HEK293 (cell line): ENCODE data around the gene ARSB.

Experiments
- CTCF ChIA-PET: fragments of 350-600 bp; formaldehyde crosslinking; extraction: SDS; loops from one replicate; lab custom pipeline; 2021; ENCODE audit warnings: antibody characterized with exemption; lab: Yijun Ruan, JAX
- POLR2A ChIA-PET: fragments of 300-600 bp; formaldehyde crosslinking; extraction: SDS; loops from one replicate; lab custom pipeline; 2020; ENCODE audit warnings: antibody characterized with exemption, inconsistent platforms; lab: Yijun Ruan, JAX
- H3K27ac ChIP-seq: fragments of 200-500 bp; sonication (Bioruptor generic); 2 replicates; pipeline ENCODE4 v1.5.1; 2014; ENCODE audit warnings: low read depth, low read length, control low read depth, inconsistent platforms; ENCODE audit errors: extremely low read depth
- H3K36me3 ChIP-seq, 2 experiments: fragments of 200-500 bp in 1 of 2; sonication (Bioruptor generic) in 1 of 2; 1 replicate in 1 of 2; 2 replicates in 1 of 2; pipeline ENCODE4 v1.5.1; 2014 to 2017; ENCODE audit warnings: inconsistent platforms in 2 of 2, low read length in 2 of 2; ENCODE audit not compliant: control insufficient read depth in 2 of 2, insufficient read depth in 1 of 2
- H3K4me1 ChIP-seq: fragments of 200-500 bp; sonication (Bioruptor generic); 2 replicates; pipeline ENCODE4 v1.5.1; 2014; ENCODE audit warnings: mild to moderate bottlenecking, low read length, inconsistent platforms; ENCODE audit not compliant: control insufficient read depth, insufficient read depth
- H3K4me3 ChIP-seq: 2 replicates; pipeline ENCODE4 v1.5.1; 2011; ENCODE audit warnings: low read depth, mild to moderate bottlenecking, control low read depth, low read length, moderate library complexity
- H3K9me3 ChIP-seq: fragments of 200-500 bp; sonication (Bioruptor generic); 2 replicates; pipeline ENCODE4 v1.5.1; 2014; ENCODE audit warnings: low read depth, low read length, inconsistent platforms; ENCODE audit not compliant: control insufficient read depth, insufficient read depth
- GLIS1 ChIP-seq: fragments of 450-650 bp; formaldehyde crosslinking; IDR thresholded peaks from 2 replicates; pipeline ENCODE4 v1.5.1; 2016; ENCODE audit warnings: missing biosample characterization, missing genetic modification characterization
- TRIM28 ChIP-seq: IDR thresholded peaks from 2 replicates; pipeline ENCODE4 v1.6.1; 2011; ENCODE audit warnings: low read length, control low read depth, borderline replicate concordance
- ZNF214 ChIP-seq: fragments of 450-650 bp; formaldehyde crosslinking; IDR thresholded peaks from 2 replicates; pipeline ENCODE4 v1.5.1; 2017; ENCODE audit warnings: missing biosample characterization, mild to moderate bottlenecking, missing genetic modification characterization, borderline replicate concordance
- ZNF239 ChIP-seq: fragments of 450-650 bp; formaldehyde crosslinking; IDR thresholded peaks from 2 replicates; pipeline ENCODE4 v1.5.1; 2016; ENCODE audit warnings: missing biosample characterization, missing genetic modification characterization
- ZNF354C ChIP-seq: fragments of 450-650 bp; formaldehyde crosslinking; IDR thresholded peaks from 2 replicates; pipeline ENCODE4 v1.5.1; 2016; ENCODE audit warnings: missing biosample characterization, missing genetic modification characterization, low read depth, borderline replicate concordance
- ZNF558 ChIP-seq: fragments of 450-650 bp; formaldehyde crosslinking; IDR thresholded peaks from 2 replicates; pipeline ENCODE4 v1.5.1; 2016; ENCODE audit warnings: missing biosample characterization, missing genetic modification characterization
- ZNF664 ChIP-seq: fragments of 450-650 bp; formaldehyde crosslinking; IDR thresholded peaks from 2 replicates; pipeline ENCODE4 v1.5.1; 2016; ENCODE audit warnings: missing biosample characterization, missing genetic modification characterization
- ZXDB ChIP-seq: fragments of 450-650 bp; formaldehyde crosslinking; IDR thresholded peaks from 2 replicates; pipeline ENCODE4 v1.5.1; 2016; ENCODE audit warnings: missing biosample characterization, missing genetic modification characterization
- TF ChIP-seq, protein P1 (sequence below): fragments of 450-650 bp; formaldehyde crosslinking; IDR thresholded peaks from 2 replicates; pipeline ENCODE4 v1.5.1; 2016; ENCODE audit warnings: missing biosample characterization, missing genetic modification characterization
- TF ChIP-seq, protein P2 (sequence below): fragments of 450-650 bp; IDR thresholded peaks from 2 replicates; pipeline ENCODE4 v1.5.1; 2018; ENCODE audit warnings: missing biosample characterization, missing genetic modification characterization
- TF ChIP-seq, protein P3 (sequence below): fragments of 450-650 bp; formaldehyde crosslinking; IDR thresholded peaks from 2 replicates; pipeline ENCODE4 v1.5.0; 2017; ENCODE audit warnings: missing biosample characterization, missing genetic modification characterization, borderline replicate concordance
- TF ChIP-seq, protein P4 (sequence below): fragments of 450-650 bp; formaldehyde crosslinking; IDR thresholded peaks from 2 replicates; pipeline ENCODE4 v1.5.1; 2017; ENCODE audit warnings: missing biosample characterization, missing genetic modification characterization
- TF ChIP-seq, protein P5 (sequence below): fragments of 450-650 bp; formaldehyde crosslinking; IDR thresholded peaks from 2 replicates; pipeline ENCODE4 v1.5.1; 2017; ENCODE audit warnings: missing biosample characterization, mild to moderate bottlenecking, missing genetic modification characterization, moderate library complexity
- TF ChIP-seq, protein P6 (sequence below): fragments of 450-650 bp; formaldehyde crosslinking; IDR thresholded peaks from 2 replicates; pipeline ENCODE4 v1.5.1; 2016; ENCODE audit warnings: missing biosample characterization, missing genetic modification characterization, borderline replicate concordance
- TF ChIP-seq, protein P7 (sequence below): fragments of 450-650 bp; formaldehyde crosslinking; IDR thresholded peaks from 2 replicates; pipeline ENCODE4 v1.5.1; 2017; ENCODE audit warnings: missing biosample characterization, missing genetic modification characterization
- TF ChIP-seq, protein P8 (sequence below): fragments of 450-650 bp; formaldehyde crosslinking; IDR thresholded peaks from 2 replicates; pipeline ENCODE4 v1.5.1; 2016; ENCODE audit warnings: missing biosample characterization, missing genetic modification characterization

The ARSB gene

DNA sequence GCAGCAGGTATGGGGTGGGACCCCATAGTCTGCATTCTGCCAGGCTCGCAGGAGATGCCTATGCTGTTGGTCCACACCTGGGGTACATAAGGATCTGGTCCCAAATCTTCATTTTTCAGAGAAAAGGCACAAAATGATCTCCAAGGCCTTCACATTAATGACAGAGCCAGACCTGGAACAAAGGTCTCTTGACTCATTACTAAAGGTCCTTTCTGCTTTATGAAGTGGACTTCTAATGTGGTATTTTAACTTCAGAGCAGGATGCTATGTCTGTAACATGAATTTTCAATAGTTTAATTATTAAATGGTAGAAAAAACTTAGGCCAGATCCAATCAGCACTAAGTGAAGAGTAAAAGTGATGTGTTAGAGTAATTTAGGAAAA, 46.4 kb upstream of the ARSB start:
- TF ChIP-seq, protein P1, sequence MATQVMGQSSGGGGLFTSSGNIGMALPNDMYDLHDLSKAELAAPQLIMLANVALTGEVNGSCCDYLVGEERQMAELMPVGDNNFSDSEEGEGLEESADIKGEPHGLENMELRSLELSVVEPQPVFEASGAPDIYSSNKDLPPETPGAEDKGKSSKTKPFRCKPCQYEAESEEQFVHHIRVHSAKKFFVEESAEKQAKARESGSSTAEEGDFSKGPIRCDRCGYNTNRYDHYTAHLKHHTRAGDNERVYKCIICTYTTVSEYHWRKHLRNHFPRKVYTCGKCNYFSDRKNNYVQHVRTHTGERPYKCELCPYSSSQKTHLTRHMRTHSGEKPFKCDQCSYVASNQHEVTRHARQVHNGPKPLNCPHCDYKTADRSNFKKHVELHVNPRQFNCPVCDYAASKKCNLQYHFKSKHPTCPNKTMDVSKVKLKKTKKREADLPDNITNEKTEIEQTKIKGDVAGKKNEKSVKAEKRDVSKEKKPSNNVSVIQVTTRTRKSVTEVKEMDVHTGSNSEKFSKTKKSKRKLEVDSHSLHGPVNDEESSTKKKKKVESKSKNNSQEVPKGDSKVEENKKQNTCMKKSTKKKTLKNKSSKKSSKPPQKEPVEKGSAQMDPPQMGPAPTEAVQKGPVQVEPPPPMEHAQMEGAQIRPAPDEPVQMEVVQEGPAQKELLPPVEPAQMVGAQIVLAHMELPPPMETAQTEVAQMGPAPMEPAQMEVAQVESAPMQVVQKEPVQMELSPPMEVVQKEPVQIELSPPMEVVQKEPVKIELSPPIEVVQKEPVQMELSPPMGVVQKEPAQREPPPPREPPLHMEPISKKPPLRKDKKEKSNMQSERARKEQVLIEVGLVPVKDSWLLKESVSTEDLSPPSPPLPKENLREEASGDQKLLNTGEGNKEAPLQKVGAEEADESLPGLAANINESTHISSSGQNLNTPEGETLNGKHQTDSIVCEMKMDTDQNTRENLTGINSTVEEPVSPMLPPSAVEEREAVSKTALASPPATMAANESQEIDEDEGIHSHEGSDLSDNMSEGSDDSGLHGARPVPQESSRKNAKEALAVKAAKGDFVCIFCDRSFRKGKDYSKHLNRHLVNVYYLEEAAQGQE (tag by site-specific recombination), result no peak
- TF ChIP-seq ZNF664 (tag by site-specific recombination) (no peak), ZNF214 (tag by site-specific recombination) (no peak), ZNF558 (no peak), ZNF354C (tag by site-specific recombination) (no peak), TRIM28 (no peak), ZNF239 (tag by site-specific recombination) (no peak), ZXDB (tag by site-specific recombination) (no peak), GLIS1 (tag by site-specific recombination) (no peak)
- TF ChIP-seq, protein P2, sequence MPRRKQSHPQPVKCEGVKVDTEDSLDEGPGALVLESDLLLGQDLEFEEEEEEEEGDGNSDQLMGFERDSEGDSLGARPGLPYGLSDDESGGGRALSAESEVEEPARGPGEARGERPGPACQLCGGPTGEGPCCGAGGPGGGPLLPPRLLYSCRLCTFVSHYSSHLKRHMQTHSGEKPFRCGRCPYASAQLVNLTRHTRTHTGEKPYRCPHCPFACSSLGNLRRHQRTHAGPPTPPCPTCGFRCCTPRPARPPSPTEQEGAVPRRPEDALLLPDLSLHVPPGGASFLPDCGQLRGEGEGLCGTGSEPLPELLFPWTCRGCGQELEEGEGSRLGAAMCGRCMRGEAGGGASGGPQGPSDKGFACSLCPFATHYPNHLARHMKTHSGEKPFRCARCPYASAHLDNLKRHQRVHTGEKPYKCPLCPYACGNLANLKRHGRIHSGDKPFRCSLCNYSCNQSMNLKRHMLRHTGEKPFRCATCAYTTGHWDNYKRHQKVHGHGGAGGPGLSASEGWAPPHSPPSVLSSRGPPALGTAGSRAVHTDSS (tag by site-specific recombination), result no peak
- TF ChIP-seq, protein P3, sequence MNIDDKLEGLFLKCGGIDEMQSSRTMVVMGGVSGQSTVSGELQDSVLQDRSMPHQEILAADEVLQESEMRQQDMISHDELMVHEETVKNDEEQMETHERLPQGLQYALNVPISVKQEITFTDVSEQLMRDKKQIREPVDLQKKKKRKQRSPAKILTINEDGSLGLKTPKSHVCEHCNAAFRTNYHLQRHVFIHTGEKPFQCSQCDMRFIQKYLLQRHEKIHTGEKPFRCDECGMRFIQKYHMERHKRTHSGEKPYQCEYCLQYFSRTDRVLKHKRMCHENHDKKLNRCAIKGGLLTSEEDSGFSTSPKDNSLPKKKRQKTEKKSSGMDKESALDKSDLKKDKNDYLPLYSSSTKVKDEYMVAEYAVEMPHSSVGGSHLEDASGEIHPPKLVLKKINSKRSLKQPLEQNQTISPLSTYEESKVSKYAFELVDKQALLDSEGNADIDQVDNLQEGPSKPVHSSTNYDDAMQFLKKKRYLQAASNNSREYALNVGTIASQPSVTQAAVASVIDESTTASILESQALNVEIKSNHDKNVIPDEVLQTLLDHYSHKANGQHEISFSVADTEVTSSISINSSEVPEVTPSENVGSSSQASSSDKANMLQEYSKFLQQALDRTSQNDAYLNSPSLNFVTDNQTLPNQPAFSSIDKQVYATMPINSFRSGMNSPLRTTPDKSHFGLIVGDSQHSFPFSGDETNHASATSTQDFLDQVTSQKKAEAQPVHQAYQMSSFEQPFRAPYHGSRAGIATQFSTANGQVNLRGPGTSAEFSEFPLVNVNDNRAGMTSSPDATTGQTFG (tag by site-specific recombination), result no peak
- TF ChIP-seq, protein P4, sequence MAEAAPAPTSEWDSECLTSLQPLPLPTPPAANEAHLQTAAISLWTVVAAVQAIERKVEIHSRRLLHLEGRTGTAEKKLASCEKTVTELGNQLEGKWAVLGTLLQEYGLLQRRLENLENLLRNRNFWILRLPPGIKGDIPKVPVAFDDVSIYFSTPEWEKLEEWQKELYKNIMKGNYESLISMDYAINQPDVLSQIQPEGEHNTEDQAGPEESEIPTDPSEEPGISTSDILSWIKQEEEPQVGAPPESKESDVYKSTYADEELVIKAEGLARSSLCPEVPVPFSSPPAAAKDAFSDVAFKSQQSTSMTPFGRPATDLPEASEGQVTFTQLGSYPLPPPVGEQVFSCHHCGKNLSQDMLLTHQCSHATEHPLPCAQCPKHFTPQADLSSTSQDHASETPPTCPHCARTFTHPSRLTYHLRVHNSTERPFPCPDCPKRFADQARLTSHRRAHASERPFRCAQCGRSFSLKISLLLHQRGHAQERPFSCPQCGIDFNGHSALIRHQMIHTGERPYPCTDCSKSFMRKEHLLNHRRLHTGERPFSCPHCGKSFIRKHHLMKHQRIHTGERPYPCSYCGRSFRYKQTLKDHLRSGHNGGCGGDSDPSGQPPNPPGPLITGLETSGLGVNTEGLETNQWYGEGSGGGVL, result no peak
- TF ChIP-seq, protein P5, sequence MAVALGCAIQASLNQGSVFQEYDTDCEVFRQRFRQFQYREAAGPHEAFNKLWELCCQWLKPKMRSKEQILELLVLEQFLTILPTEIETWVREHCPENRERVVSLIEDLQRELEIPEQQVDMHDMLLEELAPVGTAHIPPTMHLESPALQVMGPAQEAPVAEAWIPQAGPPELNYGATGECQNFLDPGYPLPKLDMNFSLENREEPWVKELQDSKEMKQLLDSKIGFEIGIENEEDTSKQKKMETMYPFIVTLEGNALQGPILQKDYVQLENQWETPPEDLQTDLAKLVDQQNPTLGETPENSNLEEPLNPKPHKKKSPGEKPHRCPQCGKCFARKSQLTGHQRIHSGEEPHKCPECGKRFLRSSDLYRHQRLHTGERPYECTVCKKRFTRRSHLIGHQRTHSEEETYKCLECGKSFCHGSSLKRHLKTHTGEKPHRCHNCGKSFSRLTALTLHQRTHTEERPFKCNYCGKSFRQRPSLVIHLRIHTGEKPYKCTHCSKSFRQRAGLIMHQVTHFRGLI (tag by site-specific recombination), result no peak
- TF ChIP-seq, protein P6, sequence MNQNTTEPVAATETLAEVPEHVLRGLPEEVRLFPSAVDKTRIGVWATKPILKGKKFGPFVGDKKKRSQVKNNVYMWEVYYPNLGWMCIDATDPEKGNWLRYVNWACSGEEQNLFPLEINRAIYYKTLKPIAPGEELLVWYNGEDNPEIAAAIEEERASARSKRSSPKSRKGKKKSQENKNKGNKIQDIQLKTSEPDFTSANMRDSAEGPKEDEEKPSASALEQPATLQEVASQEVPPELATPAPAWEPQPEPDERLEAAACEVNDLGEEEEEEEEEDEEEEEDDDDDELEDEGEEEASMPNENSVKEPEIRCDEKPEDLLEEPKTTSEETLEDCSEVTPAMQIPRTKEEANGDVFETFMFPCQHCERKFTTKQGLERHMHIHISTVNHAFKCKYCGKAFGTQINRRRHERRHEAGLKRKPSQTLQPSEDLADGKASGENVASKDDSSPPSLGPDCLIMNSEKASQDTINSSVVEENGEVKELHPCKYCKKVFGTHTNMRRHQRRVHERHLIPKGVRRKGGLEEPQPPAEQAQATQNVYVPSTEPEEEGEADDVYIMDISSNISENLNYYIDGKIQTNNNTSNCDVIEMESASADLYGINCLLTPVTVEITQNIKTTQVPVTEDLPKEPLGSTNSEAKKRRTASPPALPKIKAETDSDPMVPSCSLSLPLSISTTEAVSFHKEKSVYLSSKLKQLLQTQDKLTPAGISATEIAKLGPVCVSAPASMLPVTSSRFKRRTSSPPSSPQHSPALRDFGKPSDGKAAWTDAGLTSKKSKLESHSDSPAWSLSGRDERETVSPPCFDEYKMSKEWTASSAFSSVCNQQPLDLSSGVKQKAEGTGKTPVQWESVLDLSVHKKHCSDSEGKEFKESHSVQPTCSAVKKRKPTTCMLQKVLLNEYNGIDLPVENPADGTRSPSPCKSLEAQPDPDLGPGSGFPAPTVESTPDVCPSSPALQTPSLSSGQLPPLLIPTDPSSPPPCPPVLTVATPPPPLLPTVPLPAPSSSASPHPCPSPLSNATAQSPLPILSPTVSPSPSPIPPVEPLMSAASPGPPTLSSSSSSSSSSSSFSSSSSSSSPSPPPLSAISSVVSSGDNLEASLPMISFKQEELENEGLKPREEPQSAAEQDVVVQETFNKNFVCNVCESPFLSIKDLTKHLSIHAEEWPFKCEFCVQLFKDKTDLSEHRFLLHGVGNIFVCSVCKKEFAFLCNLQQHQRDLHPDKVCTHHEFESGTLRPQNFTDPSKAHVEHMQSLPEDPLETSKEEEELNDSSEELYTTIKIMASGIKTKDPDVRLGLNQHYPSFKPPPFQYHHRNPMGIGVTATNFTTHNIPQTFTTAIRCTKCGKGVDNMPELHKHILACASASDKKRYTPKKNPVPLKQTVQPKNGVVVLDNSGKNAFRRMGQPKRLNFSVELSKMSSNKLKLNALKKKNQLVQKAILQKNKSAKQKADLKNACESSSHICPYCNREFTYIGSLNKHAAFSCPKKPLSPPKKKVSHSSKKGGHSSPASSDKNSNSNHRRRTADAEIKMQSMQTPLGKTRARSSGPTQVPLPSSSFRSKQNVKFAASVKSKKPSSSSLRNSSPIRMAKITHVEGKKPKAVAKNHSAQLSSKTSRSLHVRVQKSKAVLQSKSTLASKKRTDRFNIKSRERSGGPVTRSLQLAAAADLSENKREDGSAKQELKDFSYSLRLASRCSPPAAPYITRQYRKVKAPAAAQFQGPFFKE (tag by site-specific recombination), result no peak
- TF ChIP-seq, protein P7, sequence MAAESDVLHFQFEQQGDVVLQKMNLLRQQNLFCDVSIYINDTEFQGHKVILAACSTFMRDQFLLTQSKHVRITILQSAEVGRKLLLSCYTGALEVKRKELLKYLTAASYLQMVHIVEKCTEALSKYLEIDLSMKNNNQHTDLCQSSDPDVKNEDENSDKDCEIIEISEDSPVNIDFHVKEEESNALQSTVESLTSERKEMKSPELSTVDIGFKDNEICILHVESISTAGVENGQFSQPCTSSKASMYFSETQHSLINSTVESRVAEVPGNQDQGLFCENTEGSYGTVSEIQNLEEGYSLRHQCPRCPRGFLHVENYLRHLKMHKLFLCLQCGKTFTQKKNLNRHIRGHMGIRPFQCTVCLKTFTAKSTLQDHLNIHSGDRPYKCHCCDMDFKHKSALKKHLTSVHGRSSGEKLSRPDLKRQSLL (tag by site-specific recombination), result no peak
- TF ChIP-seq, protein P8, sequence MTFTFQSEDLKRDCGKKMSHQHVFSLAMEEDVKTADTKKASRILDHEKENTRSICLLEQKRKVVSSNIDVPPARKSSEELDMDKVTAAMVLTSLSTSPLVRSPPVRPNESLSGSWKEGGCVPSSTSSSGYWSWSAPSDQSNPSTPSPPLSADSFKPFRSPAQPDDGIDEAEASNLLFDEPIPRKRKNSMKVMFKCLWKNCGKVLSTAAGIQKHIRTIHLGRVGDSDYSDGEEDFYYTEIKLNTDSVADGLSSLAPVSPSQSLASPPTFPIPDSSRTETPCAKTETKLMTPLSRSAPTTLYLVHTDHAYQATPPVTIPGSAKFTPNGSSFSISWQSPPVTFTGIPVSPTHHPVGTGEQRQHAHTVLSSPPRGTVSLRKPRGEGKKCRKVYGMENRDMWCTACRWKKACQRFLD (tag by site-specific recombination), result no peak
- CTCF ChIA-PET, result interaction anchor here (2.3 kb wide), 1 partner anchor 16 kb away, joined by 4 read pairs; no protein-coding TSS in a partner anchor
- Histone ChIP-seq H3K9me3 (no peaks in the 10 kb centered on the region), H3K4me3 (no peak overlapping the region), H3K27ac (no peak overlapping the region), H3K36me3 (no peaks in the 10 kb centered on the region), H3K4me1 (no peaks in the 10 kb centered on the region)
- POLR2A ChIA-PET, result no interaction called here
